HPDE6-E6E7 (cell line): ENCODE results near the gene UPK3BL2.
"Not testable (repeated sequence)": the region's sequence is repeated elsewhere in the genome, so short reads cannot be mapped to it uniquely, and the experiment has no call there.

ENCODE experiments used
- DNase-seq: peaks from one replicate; pipeline ENCODE4 v3.0.0; 2011; ENCODE audit warnings: missing footprints; ENCODE audit errors: extremely low spot score

UPK3BL2 gene

DNA sequence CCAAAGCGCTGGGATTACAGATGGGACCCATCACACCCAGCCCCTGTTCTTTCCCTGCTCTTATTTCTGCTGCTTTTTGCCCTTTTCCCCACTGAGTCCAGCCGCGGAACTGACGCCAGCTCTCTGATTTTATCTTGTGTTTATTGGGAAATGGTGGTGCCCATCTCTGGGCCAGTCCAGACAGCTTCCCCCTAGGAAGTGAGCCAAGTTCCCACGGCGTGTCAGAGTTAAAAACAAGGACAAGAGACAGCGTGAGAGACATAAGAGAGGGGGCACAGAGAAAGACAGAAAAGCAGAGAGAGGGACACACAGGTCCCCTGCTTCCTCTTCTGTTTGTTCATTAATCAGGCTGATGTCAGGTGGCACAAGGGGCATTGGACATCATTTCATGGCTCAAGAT lies 11.9 kb downstream of the UPK3BL2 start:
- DNase-seq, result not testable (repeated sequence)

DNA sequence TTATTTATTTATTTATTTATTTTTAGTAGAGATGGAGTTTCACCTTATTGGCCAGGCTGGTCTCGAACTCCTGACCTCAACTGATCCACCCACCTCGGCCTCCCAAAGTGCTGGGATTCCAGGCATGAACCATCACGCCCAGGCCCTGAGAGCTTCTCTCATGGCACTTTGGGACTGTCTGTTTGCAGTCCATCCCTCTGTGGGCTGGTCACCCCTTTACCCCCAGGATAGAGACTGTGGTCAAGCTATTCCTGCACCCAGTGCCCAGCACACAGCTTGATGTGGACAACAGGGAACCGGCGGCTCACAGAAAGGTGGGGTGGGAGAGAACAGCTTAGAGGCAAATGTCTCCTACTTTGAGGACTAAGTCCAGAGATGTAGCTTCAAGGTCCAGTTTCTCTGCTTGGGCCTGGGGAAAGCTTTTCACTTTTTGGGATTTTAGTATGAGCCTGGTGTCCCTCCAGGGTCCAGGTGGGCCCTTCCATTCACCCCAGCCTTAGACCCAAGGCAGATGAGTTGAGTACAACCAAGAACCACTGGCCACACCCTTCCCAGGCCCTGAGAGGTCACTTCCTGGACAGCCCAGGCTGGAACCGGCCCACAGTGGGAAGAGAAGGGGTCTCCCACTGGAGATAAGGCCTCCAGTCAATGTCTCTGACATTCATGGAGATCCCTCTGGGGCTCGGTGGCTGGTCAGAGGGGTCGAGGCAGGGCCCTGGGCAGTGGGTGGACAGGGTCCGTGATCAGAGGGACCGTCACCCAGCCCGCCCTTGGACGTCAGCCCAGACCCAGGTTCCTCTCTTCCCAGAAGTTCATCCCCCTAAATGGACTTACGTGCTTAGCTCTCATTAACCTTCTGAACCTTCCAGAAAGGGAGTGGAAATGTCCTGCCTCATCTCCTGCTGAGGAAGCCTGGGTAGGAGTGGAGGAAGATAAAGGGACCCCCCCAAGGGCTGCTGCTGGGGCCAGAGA lies 15.4 kb downstream of the UPK3BL2 start:
- DNase-seq, result not testable (repeated sequence)

GRCh38 chr7:102527182-102527581 lies 16.3 kb downstream of the UPK3BL2 start:
- DNase-seq, result not testable (repeated sequence)

DNA sequence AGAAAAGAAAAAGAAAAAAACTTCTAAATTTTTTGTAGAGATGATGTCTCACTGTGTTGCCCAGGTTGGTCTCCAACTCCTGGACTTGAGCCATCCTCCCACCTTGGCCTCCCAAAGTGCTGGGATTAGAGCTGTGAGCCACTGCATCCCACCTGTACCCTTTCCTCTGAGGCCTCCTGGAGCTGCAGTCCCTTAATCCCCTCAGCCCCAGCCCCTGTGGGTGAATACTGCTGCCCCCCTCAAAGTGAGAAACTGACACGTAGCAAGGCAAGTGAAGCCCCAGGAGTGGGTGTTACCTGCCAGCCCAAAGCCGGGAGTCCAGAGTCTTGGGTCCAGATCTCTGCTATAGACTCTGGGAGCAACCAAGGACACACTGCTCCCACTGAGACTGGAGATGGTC lies 18.7 kb downstream of the UPK3BL2 start:
- not testable (repeated sequence) for DNase-seq

DNA sequence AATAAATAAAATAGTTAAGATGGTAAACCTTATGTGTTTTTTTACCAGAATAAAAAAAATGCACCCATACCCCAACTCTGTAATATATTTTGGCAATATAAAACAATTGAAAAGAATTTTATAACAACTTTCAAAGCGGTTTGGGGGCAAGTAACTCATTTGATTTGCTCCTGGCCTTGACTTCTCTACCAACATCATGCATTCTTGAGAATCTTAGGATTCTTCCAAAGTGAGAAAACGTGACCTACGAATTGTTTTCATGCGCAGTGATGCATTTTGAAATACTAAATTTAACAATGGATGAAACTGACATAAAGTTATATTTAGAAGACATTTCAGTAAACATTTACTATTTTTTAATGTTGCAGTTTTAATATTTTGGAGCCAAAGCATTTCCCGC lies 22.7 kb downstream of the UPK3BL2 start:
- DNase-seq, result not testable (repeated sequence)

DNA sequence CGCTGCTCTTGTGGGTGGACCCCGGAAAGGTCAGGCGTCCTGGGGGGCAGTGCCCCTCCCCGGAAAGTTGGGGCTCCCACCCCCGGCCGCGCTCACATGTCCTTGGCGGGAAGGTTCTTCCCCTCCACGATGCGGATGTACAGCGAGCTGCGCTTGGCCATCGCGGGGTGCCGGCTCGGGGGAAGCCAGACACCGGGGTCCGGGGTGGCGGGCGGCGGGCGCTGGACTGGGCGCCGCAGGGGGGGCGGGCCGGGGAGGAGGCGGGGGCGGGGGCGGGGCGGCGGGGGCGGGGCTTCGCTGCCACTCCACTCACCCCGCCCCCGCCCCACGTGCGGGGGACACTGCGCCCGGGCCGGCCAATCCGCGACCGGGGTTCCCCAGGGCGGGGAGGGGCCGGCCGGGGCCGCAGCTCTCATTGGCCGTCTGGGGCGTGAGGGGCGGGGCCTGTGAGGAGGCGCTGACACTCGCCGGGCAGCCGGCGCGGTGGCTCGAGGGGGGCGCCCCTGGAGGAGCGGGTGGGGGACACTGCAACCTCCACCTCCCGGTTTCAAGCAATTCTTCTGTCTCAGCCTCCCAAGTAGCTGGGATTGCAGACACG lies 25.8 kb downstream of the UPK3BL2 start, which contains the start of gene RASA4B:
RASA4B (minus strand) TSS at position 228 of the 598 bp plus-strand sequence; CDS start at position 161, 67 bp downstream.
- not testable (repeated sequence) for DNase-seq

DNA sequence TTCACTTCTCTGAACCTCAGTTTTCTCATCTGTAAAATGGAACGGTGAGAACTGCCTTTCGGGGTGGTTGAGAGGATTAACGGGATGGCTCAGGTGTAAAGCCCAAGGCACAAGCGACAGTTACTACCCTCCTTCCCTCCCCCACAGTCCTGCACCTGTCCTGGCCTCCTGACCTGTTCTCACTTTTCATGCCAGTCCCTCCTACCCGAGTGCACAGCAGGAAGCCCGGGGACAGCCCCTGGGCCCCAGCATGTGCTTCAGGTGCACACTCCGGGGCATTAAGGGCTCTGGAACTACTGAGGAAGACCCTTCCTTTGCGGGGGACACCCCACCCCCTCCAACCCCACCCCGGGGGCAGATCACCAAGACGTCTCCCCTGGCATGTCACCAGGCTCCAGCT lies 26.5 kb downstream of the UPK3BL2 start:
- not testable (repeated sequence) for DNase-seq

DNA sequence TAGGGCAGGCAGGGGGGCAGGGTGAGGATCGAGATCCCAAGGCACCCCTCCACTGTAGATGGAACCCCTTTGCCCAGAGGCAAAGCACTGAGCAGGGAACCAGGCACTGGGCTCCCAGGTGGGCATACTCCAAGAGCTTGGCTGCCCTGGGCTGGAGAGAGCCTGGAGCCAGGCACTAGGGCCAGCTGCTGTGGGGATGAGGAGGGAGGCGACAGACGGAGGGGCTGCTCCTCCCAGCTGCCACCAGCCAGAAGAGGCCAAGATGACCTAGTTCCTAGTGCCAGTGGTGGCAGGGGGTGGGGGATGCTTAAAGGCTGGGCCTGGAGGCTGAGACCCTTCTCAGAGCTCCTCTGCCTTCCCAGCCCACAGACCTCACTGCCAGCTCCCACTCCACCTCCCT lies 27.6 kb downstream of the UPK3BL2 start:
- not testable (repeated sequence) for DNase-seq

GRCh38 chr7:102514881-102515721 lies 28.4 kb downstream of the UPK3BL2 start:
- not testable (repeated sequence) for DNase-seq

DNA sequence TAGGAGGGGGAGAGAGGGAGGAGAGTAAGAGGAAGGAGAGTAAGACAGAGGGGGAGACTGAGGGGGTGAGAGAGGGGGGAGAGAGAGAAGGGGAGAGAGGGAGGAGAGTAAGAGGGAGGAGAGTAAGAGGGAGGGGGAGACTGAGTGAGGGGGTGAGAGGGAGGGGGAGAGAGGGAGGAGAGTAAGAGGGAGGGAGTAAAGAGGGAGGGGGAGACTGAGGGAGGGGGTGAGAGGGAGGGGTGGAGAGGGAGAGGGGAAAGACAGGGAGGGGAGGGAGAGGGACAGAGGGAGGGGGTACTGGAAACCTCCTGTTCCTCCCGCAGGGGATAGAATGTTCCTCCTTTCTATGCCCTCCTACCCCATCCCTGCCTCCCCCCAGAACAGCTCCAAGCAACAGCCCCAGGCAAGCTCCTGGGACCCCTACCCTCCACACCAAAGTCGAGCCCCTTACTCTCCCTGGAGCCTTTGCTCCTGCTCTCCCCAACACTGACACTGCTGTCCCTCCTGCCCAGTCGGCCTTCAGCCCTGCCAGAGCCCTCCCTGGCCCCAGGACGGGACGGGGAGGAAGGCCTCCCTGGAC lies 30.8 kb downstream of the UPK3BL2 start:
- DNase-seq, result not testable (repeated sequence)

- not testable (repeated sequence) for DNase-seq
These were observed 31.5 kb downstream of the UPK3BL2 start for GRCh38 chr7:102511860-102512522.

DNA sequence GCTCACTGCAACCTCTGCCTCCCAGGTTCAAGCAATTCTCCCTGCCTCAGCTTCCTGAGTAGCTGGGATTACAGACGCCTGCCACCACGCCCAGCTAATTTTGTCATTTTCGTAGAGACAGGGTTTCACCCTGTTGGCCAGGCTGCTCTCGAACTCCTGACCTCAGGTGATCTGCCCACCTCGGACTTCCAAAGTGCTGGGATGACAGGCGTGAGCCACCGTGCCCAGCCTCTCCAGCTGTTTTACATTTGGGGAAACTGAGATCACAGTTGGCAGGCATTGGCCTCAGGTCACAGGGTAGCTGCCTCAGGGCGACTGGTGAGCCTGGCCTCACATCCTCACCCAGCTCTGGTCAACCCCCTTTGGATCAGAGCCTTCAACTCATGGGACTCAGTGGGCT lies 32.9 kb downstream of the UPK3BL2 start:
- DNase-seq, result not testable (repeated sequence)

DNA sequence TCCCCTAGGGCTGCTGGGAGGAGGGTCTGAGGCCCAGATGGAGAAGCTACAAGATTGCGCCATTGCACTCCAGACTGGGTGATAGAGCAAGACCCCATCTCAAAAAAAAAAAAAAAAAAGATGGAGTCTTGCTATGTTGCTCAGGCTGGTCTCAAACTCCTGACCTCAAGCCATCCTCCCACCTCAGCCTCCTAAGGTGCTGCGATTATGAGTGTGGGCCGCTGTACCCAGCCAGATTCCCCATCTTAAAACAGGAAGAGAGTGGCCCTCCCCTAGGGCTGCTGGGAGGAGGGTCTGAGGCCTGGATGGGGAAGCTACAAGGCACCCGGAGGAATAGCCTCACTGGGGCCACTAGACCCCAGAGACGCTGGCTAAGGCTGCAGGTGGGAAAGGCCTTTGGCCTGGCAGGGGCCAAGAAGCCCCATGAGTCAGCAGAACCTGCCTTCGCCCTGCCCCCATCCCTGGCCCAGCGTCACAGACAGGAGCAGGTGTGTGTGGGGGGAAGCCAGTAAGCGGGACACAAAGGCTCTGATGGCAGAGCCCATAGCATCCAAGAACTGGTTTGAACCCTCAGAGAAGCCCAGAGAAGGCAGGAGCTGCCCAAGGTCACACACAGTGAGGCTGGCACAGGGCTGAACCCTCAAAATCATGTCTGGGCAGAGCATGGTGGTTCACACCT lies 35.9 kb downstream of the UPK3BL2 start:
- DNase-seq, result not testable (repeated sequence)

- not testable (repeated sequence) for DNase-seq
These were observed 38.0 kb downstream of the UPK3BL2 start for GRCh38 chr7:102505298-102506185.

- not testable (repeated sequence) for DNase-seq
These were observed 40.4 kb downstream of the UPK3BL2 start for GRCh38 chr7:102503141-102503540.

GRCh38 chr7:102498321-102498720 lies 45.2 kb downstream of the UPK3BL2 start:
- not testable (repeated sequence) for DNase-seq

GRCh38 chr7:102497308-102497707 lies 46.2 kb downstream of the UPK3BL2 start:
- not testable (repeated sequence) for DNase-seq

- not testable (repeated sequence) for DNase-seq
These were observed 46.6 kb downstream of the UPK3BL2 start for GRCh38 chr7:102496861-102497260.
